ENCODE measurements around the gene ACKR4. TPM values are rescaled to one million over a fixed set of nuclear protein-coding genes. Genes with fewer than 3 reads are reported as not detected.
A peak's percentile ranks its signal among the peaks of the same experiment; 100 is the strongest.

ACKR4 gene
- total and polyA plus RNA-seq, 4 donors, result 2.0 to 5.8 (median 4.0) TPM

- Histone ChIP-seq H3K9ac (ENCODE audit: insufficient read depth in 1 of 2, low read length in 2 of 2) (no peak overlapping the region), H3K4me1 (ENCODE audit: control insufficient read depth in 5 of 5, insufficient read depth in 5 of 5, low read length in 5 of 5) (no peaks in the 10 kb centered on the region), H3K9me3 (ENCODE audit: control insufficient read depth in 4 of 4, insufficient read depth in 3 of 4, low read length in 3 of 4) (no peaks in the 10 kb centered on the region), H3K27ac (ENCODE audit: low read depth in 1 of 2, low read length in 1 of 2) (no peak overlapping the region), H3K36me3 (ENCODE audit: control insufficient read depth in 4 of 4, insufficient read depth in 4 of 4, low read length in 4 of 4) (peaks cover 0 to 15% (median 3%) of the 10 kb centered on the region in 4 donors), H3K4me3 (no peak overlapping the region), H3K27me3 (ENCODE audit: control insufficient read depth in 3 of 3, insufficient read depth in 3 of 3, low read length in 2 of 3) (no peaks in the 10 kb centered on the region)
- peak in 2 of 3 donors; percentile 60 to 64 for DNase-seq
- 68 to 83% methylated on average over 5 of the region's 5 CpGs for WGBS, 2 donors
- peak; percentile 34 for TF ChIP-seq CTCF (IDR thresholded peaks at IDR 0.05; ENCODE audit: control extremely low read depth, extremely low read depth)
- ATAC-seq (ENCODE audit: insufficient read depth, low FRiP score), result peak; percentile 69
Measured at GRCh38 chr3:132641837-132642538, 44.9 kb downstream of the ACKR4 start.

- WGBS, 2 donors, result 73 to 79% methylated on average over 2 of the region's 2 CpGs
- no peaks in the 10 kb centered on the region for H3K27me3 ChIP-seq (ENCODE audit: control insufficient read depth in 3 of 3, insufficient read depth in 3 of 3, low read length in 2 of 3)
- no peaks in the 10 kb centered on the region for H3K4me1 ChIP-seq (ENCODE audit: control insufficient read depth in 5 of 5, insufficient read depth in 5 of 5, low read length in 5 of 5)
- no peak for TF ChIP-seq CTCF (IDR thresholded peaks at IDR 0.05; ENCODE audit: control extremely low read depth, extremely low read depth)
- no peaks in the 10 kb centered on the region for H3K9me3 ChIP-seq (ENCODE audit: control insufficient read depth in 4 of 4, insufficient read depth in 3 of 4, low read length in 3 of 4)
- H3K4me3 ChIP-seq, result no peak overlapping the region
- H3K36me3 ChIP-seq (ENCODE audit: control insufficient read depth in 4 of 4, insufficient read depth in 4 of 4, low read length in 4 of 4), result peaks cover 0 to 15% (median 3%) of the 10 kb centered on the region in 4 donors
- no peak overlapping the region for H3K9ac ChIP-seq (ENCODE audit: insufficient read depth in 1 of 2, low read length in 2 of 2)
- no peak overlapping the region for H3K27ac ChIP-seq (ENCODE audit: low read depth in 1 of 2, low read length in 1 of 2)
- DNase-seq (no peak), ATAC-seq (ENCODE audit: insufficient read depth, low FRiP score) (no peak)
Measured at GRCh38 chr3:132642539-132642847, 45.4 kb downstream of the ACKR4 start.

- no peaks in the 10 kb centered on the region for H3K4me1 ChIP-seq (ENCODE audit: control insufficient read depth in 5 of 5, insufficient read depth in 5 of 5, low read length in 5 of 5)
- WGBS, 2 donors, result 34 to 51% methylated on average over 2 of the region's 2 CpGs
- DNase-seq (no peak), ATAC-seq (ENCODE audit: insufficient read depth, low FRiP score) (no peak)
- H3K9me3 ChIP-seq (ENCODE audit: control insufficient read depth in 4 of 4, insufficient read depth in 3 of 4, low read length in 3 of 4), result no peaks in the 10 kb centered on the region
- H3K36me3 ChIP-seq (ENCODE audit: control insufficient read depth in 4 of 4, insufficient read depth in 4 of 4, low read length in 4 of 4), result peaks cover 0 to 11% (median 3%) of the 10 kb centered on the region in 4 donors
- H3K27ac ChIP-seq (ENCODE audit: low read depth in 1 of 2, low read length in 1 of 2), result no peak overlapping the region
- no peak overlapping the region for H3K4me3 ChIP-seq
- no peak for TF ChIP-seq CTCF (IDR thresholded peaks at IDR 0.05; ENCODE audit: control extremely low read depth, extremely low read depth)
- H3K27me3 ChIP-seq (ENCODE audit: control insufficient read depth in 3 of 3, insufficient read depth in 3 of 3, low read length in 2 of 3), result no peaks in the 10 kb centered on the region
- no peak overlapping the region for H3K9ac ChIP-seq (ENCODE audit: insufficient read depth in 1 of 2, low read length in 2 of 2)
Measured at GRCh38 chr3:132643366-132643765, 46.3 kb downstream of the ACKR4 start.

- TF ChIP-seq CTCF (IDR thresholded peaks at IDR 0.05; ENCODE audit: control extremely low read depth, extremely low read depth), result no peak
- WGBS, 2 donors, result 74 to 87% methylated on average over 1 of the region's 1 CpG
Measured at GRCh38 chr3:132645058-132645457, 48.0 kb downstream of the ACKR4 start.

More at GRCh38 chr3:132645058-132645457, 48.0 kb downstream of the ACKR4 start:
- no peaks in the 10 kb centered on the region for H3K27me3 ChIP-seq (ENCODE audit: control insufficient read depth in 3 of 3, insufficient read depth in 3 of 3, low read length in 2 of 3)
- peaks cover 0 to 5% (median 0%) of the 10 kb centered on the region in 4 donors for H3K36me3 ChIP-seq (ENCODE audit: control insufficient read depth in 4 of 4, insufficient read depth in 4 of 4, low read length in 4 of 4)
- ATAC-seq (ENCODE audit: insufficient read depth, low FRiP score) (no peak), DNase-seq (no peak)
- no peak overlapping the region for H3K9ac ChIP-seq (ENCODE audit: insufficient read depth in 1 of 2, low read length in 2 of 2)
- H3K4me3 ChIP-seq, result no peak overlapping the region
- H3K9me3 ChIP-seq (ENCODE audit: control insufficient read depth in 4 of 4, insufficient read depth in 3 of 4, low read length in 3 of 4), result no peaks in the 10 kb centered on the region
- peaks cover 0 to 3% (median 0%) of the 10 kb centered on the region in 5 donors for H3K4me1 ChIP-seq (ENCODE audit: control insufficient read depth in 5 of 5, insufficient read depth in 5 of 5, low read length in 5 of 5)
- no peak overlapping the region for H3K27ac ChIP-seq (ENCODE audit: low read depth in 1 of 2, low read length in 1 of 2)
